WTC11 (cell line): Measurements from ENCODE around the gene CAPZA3.

Experiments
- CBFB ChIP-seq: sonication (generic); formaldehyde crosslinking; IDR thresholded peaks from 2 replicates; pipeline ENCODE4 v1.8.1; 2022; ENCODE audit warnings: mild to moderate bottlenecking, low read depth, missing genetic modification reagents
- ELF4 ChIP-seq: sonication (generic); formaldehyde crosslinking; IDR thresholded peaks from 2 replicates; pipeline ENCODE4 v1.8.1; 2022; ENCODE audit warnings: low read depth, mild to moderate bottlenecking, moderate library complexity, missing genetic modification reagents
- ESRRA ChIP-seq: sonication (generic); formaldehyde crosslinking; IDR thresholded peaks from 2 replicates; pipeline ENCODE4 v1.8.1; 2022; ENCODE audit warnings: mild to moderate bottlenecking, missing genetic modification reagents, borderline replicate concordance
- FOXK1 ChIP-seq: sonication (generic); formaldehyde crosslinking; IDR thresholded peaks from 2 replicates; pipeline ENCODE4 v1.8.0; 2022; ENCODE audit warnings: mild to moderate bottlenecking, moderate library complexity, missing genetic modification reagents
- KAT7 ChIP-seq: sonication (generic); formaldehyde crosslinking; IDR thresholded peaks from 2 replicates; pipeline ENCODE4 v1.8.1; 2023; ENCODE audit warnings: missing genetic modification reagents, mild to moderate bottlenecking, borderline replicate concordance
- MYBL2 ChIP-seq: sonication (generic); formaldehyde crosslinking; IDR thresholded peaks from 2 replicates; pipeline ENCODE4 v1.8.1; 2023; ENCODE audit warnings: mild to moderate bottlenecking, moderate library complexity, missing genetic modification reagents
- NFYB ChIP-seq: sonication (generic); formaldehyde crosslinking; conservative IDR thresholded peaks from 2 replicates; pipeline ENCODE4 v1.8.0; 2022; ENCODE audit warnings: low read depth, missing genetic modification reagents
- NR1H2 ChIP-seq: sonication (generic); formaldehyde crosslinking; IDR thresholded peaks from 2 replicates; pipeline ENCODE4 v1.9.0; 2021; ENCODE audit warnings: mild to moderate bottlenecking, moderate library complexity, missing genetic modification reagents
- NR2C2 ChIP-seq: sonication (generic); formaldehyde crosslinking; IDR thresholded peaks from 2 replicates; pipeline ENCODE4 v1.8.0; 2022; ENCODE audit warnings: mild to moderate bottlenecking, missing genetic modification reagents
- TP53 ChIP-seq: sonication (generic); formaldehyde crosslinking; IDR thresholded peaks from 2 replicates; pipeline ENCODE4 v1.8.1; 2023; ENCODE audit warnings: mild to moderate bottlenecking, missing genetic modification reagents
- ZNF416 ChIP-seq: fragments of 250-450 bp; sonication (Bioruptor Pico); IDR thresholded peaks from 2 replicates; pipeline ENCODE4 v1.9.0; 2021; ENCODE audit warnings: mild to moderate bottlenecking, inconsistent platforms
- TF ChIP-seq, protein P1 (sequence below): fragments of 200-600 bp; IDR thresholded peaks from 2 replicates; pipeline ENCODE4 v1.8.0; 2022; ENCODE audit warnings: antibody characterized with exemption
- TF ChIP-seq, protein P2 (sequence below): fragments of 250-450 bp; sonication (Bioruptor Pico); IDR thresholded peaks from 2 replicates; pipeline ENCODE4 v2.1.2; 2022; ENCODE audit warnings: mild to moderate bottlenecking, moderate library complexity

DNA sequence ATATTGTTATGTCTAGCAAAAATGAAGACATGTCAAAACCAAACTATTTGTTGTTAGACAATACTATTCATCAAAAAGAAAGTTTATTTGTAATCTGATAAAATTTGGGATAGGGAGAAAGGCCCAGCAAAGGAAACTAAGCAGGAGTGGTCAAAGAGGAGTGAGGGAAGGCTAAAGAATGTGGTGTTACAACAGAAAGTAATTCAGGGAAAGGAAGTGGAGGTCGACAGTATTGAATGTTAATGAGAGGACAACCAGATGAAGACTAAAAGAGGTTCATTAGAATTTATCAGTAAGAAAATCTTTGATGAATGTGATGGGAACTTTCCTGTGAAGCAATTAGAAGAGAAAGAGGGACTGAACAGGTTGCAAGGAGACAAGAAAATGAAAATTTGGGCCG lies 34.0 kb upstream of the CAPZA3 start:
- TF ChIP-seq NR2C2 (no peak), ELF4 (CRISPR knock-in tag) (no peak), NFYB (CRISPR knock-in tag) (no peak), NR1H2 (no peak), CBFB (no peak), MYBL2 (no peak), ESRRA (CRISPR knock-in tag) (no peak), FOXK1 (no peak), KAT7 (no peak), ZNF416 (no peak), TP53 (no peak)
- TF ChIP-seq, protein P1, sequence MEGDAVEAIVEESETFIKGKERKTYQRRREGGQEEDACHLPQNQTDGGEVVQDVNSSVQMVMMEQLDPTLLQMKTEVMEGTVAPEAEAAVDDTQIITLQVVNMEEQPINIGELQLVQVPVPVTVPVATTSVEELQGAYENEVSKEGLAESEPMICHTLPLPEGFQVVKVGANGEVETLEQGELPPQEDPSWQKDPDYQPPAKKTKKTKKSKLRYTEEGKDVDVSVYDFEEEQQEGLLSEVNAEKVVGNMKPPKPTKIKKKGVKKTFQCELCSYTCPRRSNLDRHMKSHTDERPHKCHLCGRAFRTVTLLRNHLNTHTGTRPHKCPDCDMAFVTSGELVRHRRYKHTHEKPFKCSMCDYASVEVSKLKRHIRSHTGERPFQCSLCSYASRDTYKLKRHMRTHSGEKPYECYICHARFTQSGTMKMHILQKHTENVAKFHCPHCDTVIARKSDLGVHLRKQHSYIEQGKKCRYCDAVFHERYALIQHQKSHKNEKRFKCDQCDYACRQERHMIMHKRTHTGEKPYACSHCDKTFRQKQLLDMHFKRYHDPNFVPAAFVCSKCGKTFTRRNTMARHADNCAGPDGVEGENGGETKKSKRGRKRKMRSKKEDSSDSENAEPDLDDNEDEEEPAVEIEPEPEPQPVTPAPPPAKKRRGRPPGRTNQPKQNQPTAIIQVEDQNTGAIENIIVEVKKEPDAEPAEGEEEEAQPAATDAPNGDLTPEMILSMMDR = no peak
- TF ChIP-seq, protein P2, sequence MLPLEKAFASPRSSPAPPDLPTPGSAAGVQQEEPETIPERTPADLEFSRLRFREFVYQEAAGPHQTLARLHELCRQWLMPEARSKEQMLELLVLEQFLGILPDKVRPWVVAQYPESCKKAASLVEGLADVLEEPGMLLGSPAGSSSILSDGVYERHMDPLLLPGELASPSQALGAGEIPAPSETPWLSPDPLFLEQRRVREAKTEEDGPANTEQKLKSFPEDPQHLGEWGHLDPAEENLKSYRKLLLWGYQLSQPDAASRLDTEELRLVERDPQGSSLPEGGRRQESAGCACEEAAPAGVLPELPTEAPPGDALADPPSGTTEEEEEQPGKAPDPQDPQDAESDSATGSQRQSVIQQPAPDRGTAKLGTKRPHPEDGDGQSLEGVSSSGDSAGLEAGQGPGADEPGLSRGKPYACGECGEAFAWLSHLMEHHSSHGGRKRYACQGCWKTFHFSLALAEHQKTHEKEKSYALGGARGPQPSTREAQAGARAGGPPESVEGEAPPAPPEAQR (CRISPR knock-in tag) = no peak
